ENCODE data around the gene SMIM14.
"Not testable (repeated sequence)": the region's sequence is repeated elsewhere in the genome, so short reads cannot be mapped to it uniquely, and the experiment has no call there.

The SMIM14 gene

GRCh38 chr4:39608451-39608850 lies 30.2 kb downstream of the SMIM14 start:
- in situ Hi-C loops (cut with MboI; ENCODE audit: low sequenced_read_pairs), result no loop called here

GRCh38 chr4:39606747-39607146 lies 31.9 kb downstream of the SMIM14 start:
- in situ Hi-C loops (cut with MboI; ENCODE audit: low sequenced_read_pairs), result no loop called here

GRCh38 chr4:39597695-39598381 lies 40.8 kb downstream of the SMIM14 start:
- in situ Hi-C loops (cut with MboI; ENCODE audit: low sequenced_read_pairs), result no loop called here

- in situ Hi-C loops (cut with MboI; ENCODE audit: low sequenced_read_pairs), result no loop called here
Measured at GRCh38 chr4:39596971-39597370, 41.7 kb downstream of the SMIM14 start.

- in situ Hi-C loops (cut with MboI; ENCODE audit: low sequenced_read_pairs), result no loop called here
Measured at GRCh38 chr4:39591290-39591689, 47.4 kb downstream of the SMIM14 start.

GRCh38 chr4:39587881-39588280 lies 50.8 kb downstream of the SMIM14 start:
- in situ Hi-C loops (cut with MboI; ENCODE audit: low sequenced_read_pairs), result no loop called here

GRCh38 chr4:39574946-39575345 lies 63.7 kb downstream of the SMIM14 start:
- in situ Hi-C loops (cut with MboI; ENCODE audit: low sequenced_read_pairs), result no loop called here

GRCh38 chr4:39571504-39571903 lies 67.2 kb downstream of the SMIM14 start:
- in situ Hi-C loops (cut with MboI; ENCODE audit: low sequenced_read_pairs), result no loop called here

GRCh38 chr4:39571054-39571453 lies 67.6 kb downstream of the SMIM14 start:
- in situ Hi-C loops (cut with MboI; ENCODE audit: low sequenced_read_pairs), result no loop called here

GRCh38 chr4:39569209-39569608 lies 69.5 kb downstream of the SMIM14 start:
- in situ Hi-C loops (cut with MboI; ENCODE audit: low sequenced_read_pairs), result no loop called here

GRCh38 chr4:39568805-39569204 lies 69.9 kb downstream of the SMIM14 start:
- in situ Hi-C loops (cut with MboI; ENCODE audit: low sequenced_read_pairs), result no loop called here

- in situ Hi-C loops (cut with MboI; ENCODE audit: low sequenced_read_pairs), result no loop called here
Measured at GRCh38 chr4:39565878-39566600, 72.6 kb downstream of the SMIM14 start.

GRCh38 chr4:39563346-39563847 lies 75.3 kb downstream of the SMIM14 start:
- in situ Hi-C loops (cut with MboI; ENCODE audit: low sequenced_read_pairs), result no loop called here

- in situ Hi-C loops (cut with MboI; ENCODE audit: low sequenced_read_pairs), result no loop called here
Measured at GRCh38 chr4:39562792-39563191, 75.9 kb downstream of the SMIM14 start.

GRCh38 chr4:39559626-39560025 lies 79.0 kb downstream of the SMIM14 start:
- in situ Hi-C loops (cut with MboI; ENCODE audit: low sequenced_read_pairs), result no loop called here

GRCh38 chr4:39555472-39555871 lies 83.2 kb downstream of the SMIM14 start:
- in situ Hi-C loops (cut with MboI; ENCODE audit: low sequenced_read_pairs), result no loop called here

GRCh38 chr4:39548425-39549067 lies 90.1 kb downstream of the SMIM14 start:
- in situ Hi-C loops (cut with MboI; ENCODE audit: low sequenced_read_pairs), result no loop called here

- in situ Hi-C loops (cut with MboI; ENCODE audit: low sequenced_read_pairs), result no loop called here
Measured at GRCh38 chr4:39544580-39545315, 93.9 kb downstream of the SMIM14 start.

- in situ Hi-C loops (cut with MboI; ENCODE audit: low sequenced_read_pairs), result not testable (repeated sequence)
Measured at GRCh38 chr4:39544080-39544479, 94.6 kb downstream of the SMIM14 start.

GRCh38 chr4:39543034-39543433 lies 95.6 kb downstream of the SMIM14 start:
- in situ Hi-C loops (cut with MboI; ENCODE audit: low sequenced_read_pairs), result no loop called here

- in situ Hi-C loops (cut with MboI; ENCODE audit: low sequenced_read_pairs), result no loop called here
Measured at GRCh38 chr4:39542611-39543012, 96.1 kb downstream of the SMIM14 start.
